HCEC 1CT (cell line): ENCODE results near the gene PSMB7.

Experiments used
- DNase-seq: peaks from one replicate; pipeline ENCODE4 v3.0.0-alpha.2; 2017

Gene PSMB7

GRCh38 chr9:124355039-124355940, 60.0 kb downstream of the PSMB7 start:
- no peak for DNase-seq

GRCh38 chr9:124354346-124355038, 60.8 kb downstream of the PSMB7 start:
- no peak for DNase-seq

GRCh38 chr9:124353811-124354274, 61.4 kb downstream of the PSMB7 start:
- DNase-seq = peak; percentile 36

GRCh38 chr9:124353166-124353768, 62.0 kb downstream of the PSMB7 start:
- no peak for DNase-seq

- no peak for DNase-seq
Observed at GRCh38 chr9:124352616-124353015, 62.6 kb downstream of the PSMB7 start.

GRCh38 chr9:124351672-124352468, 63.4 kb downstream of the PSMB7 start:
- DNase-seq = no peak

- no peak for DNase-seq
Observed at GRCh38 chr9:124350494-124351263, 64.6 kb downstream of the PSMB7 start.

- DNase-seq = no peak
Observed at GRCh38 chr9:124349675-124350493, 65.4 kb downstream of the PSMB7 start.

GRCh38 chr9:124349267-124349666, 66.0 kb downstream of the PSMB7 start:
- DNase-seq = no peak

- no peak for DNase-seq
Observed at GRCh38 chr9:124348831-124349230, 66.4 kb downstream of the PSMB7 start.

GRCh38 chr9:124348363-124348762, 66.9 kb downstream of the PSMB7 start:
- DNase-seq = no peak

- DNase-seq = no peak
Observed at GRCh38 chr9:124347968-124348358, 67.3 kb downstream of the PSMB7 start.

GRCh38 chr9:124347206-124347967, 67.9 kb downstream of the PSMB7 start:
- no peak for DNase-seq

- DNase-seq = no peak
Observed at GRCh38 chr9:124346347-124347163, 68.7 kb downstream of the PSMB7 start.

- no peak for DNase-seq
Observed at GRCh38 chr9:124345751-124346281, 69.4 kb downstream of the PSMB7 start.

- DNase-seq = no peak
Observed at GRCh38 chr9:124345063-124345462, 70.2 kb downstream of the PSMB7 start.

- DNase-seq = no peak
Observed at GRCh38 chr9:124344291-124345050, 70.8 kb downstream of the PSMB7 start.
